Activated T-cell treated with anti-CD3 and anti-CD28 coated beads, Interleukin-2, amount 50 U/mL, for 24 hours (primary cell): Measurements from ENCODE around the gene IL11RA.

Experiments used
- DNase-seq: peaks from one replicate; pipeline ENCODE4 v3.0.0-alpha.2; 2020
- H3K27ac Mint-ChIP-seq: 2 replicates; pipeline ENCODE4 v1.8.0; 2020; ENCODE audit warnings: mild to moderate bottlenecking, mixed read lengths
- H3K27me3 Mint-ChIP-seq: 2 replicates; pipeline ENCODE4 v1.8.0; 2020; ENCODE audit warnings: mixed read lengths
- H3K36me3 Mint-ChIP-seq: 2 replicates; pipeline ENCODE4 v1.8.0; 2020; ENCODE audit warnings: low read depth, mixed read lengths
- H3K4me1 Mint-ChIP-seq: 2 replicates; pipeline ENCODE4 v1.8.0; 2020; ENCODE audit warnings: low read depth, mixed read lengths
- H3K4me3 Mint-ChIP-seq: 2 replicates; pipeline ENCODE4 v1.8.0; 2020; ENCODE audit warnings: mild to moderate bottlenecking, moderate library complexity, mixed read lengths
- H3K9me3 Mint-ChIP-seq: 2 replicates; pipeline ENCODE4 v1.8.0; 2020; ENCODE audit warnings: mixed read lengths

Gene IL11RA

DNA sequence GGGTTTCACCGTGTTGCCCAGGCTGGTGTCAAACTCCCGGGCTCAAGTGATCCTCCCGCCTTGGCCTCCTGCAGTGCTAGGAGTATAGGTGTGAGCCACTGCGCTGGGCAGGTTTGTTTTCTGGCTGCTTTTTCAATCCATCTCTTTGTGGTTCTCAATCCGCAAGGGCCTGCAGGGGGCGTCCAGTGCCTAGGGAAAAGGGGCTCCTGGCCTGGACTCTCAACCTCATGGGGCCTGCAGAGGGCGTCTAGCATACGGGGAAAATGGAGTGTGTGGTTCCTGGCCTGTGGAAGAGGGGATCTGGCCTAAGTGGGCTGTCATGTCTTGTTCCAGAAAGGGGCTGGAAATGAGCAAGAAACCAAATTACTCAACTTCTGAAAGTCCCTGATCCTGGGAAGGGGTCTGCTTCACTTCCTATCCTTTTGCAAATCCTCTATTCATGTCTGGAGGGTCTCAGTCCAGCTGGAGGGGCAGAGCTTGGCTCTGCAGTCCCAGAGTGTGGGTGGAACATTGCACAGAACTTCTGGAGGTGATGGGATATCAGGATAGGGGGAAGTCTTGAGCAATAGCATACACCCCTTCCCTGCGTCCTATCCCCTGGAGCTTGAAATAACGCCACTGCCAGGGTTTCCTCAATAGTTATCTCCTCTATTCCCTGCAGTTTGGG lies 23.2 kb downstream of the IL11RA start:
- peak; percentile 71 for DNase-seq
- Mint-ChIP-seq H3K27me3 (no peaks in the 10 kb centered on the region), H3K4me3 (no peak overlapping the region), H3K4me1 (no peaks in the 10 kb centered on the region), H3K27ac (no peak overlapping the region), H3K9me3 (no peaks in the 10 kb centered on the region), H3K36me3 (no peaks in the 10 kb centered on the region)

DNA sequence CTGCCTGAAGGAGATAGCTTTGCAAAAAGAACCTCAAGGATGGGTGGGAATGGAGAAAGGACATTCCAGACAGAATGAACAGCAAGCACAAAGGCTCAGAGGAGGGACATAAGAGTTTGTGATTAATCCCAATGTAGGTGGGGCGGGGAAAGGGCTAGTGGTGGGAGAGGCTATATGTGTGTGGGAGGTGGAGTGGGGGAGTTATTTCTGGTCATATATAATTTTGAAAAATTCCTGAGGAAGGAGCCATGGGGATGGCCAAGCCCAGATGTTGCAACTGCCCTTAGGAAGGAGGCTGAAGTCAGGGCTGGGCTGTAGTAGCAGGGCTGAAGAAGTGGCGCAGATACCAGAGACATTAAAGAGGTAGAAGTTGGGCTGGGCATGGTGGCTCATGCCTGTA lies 23.9 kb downstream of the IL11RA start:
- no peaks in the 10 kb centered on the region for H3K36me3 Mint-ChIP-seq
- H3K27ac Mint-ChIP-seq = no peak overlapping the region
- no peaks in the 10 kb centered on the region for H3K9me3 Mint-ChIP-seq

DNA sequence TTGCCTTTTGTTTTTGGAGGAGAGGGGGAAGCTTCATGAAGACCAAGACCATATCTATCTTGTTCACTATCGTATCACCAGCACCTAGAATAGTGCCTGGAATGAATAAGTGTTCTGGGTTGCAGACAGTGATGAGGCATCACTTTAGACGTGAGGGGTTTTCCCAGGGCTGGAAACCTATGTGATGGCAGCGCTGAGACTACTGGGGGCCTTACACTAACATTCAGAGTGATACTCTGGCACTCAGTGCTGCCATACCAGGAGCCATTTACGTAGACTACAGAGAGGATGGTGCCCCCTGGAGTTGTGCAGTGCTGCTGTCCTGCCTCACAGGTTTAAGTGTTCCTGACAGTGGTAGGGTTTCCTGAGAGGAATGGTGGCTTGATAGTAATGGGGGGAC lies 32.2 kb downstream of the IL11RA start:
- Mint-ChIP-seq H3K27ac (peak overlapping the region; percentile 23), H3K9me3 (no peaks in the 10 kb centered on the region), H3K4me1 (peaks cover 9% of the 10 kb centered on the region), H3K4me3 (no peak overlapping the region), H3K36me3 (no peaks in the 10 kb centered on the region), H3K27me3 (no peaks in the 10 kb centered on the region)
- DNase-seq = peak; percentile 47

More for the DNA sequence above, 23.9 kb downstream of the IL11RA start:
- H3K4me3 Mint-ChIP-seq = no peak overlapping the region
- DNase-seq = no peak
- H3K4me1 Mint-ChIP-seq = no peaks in the 10 kb centered on the region
- no peaks in the 10 kb centered on the region for H3K27me3 Mint-ChIP-seq

DNA sequence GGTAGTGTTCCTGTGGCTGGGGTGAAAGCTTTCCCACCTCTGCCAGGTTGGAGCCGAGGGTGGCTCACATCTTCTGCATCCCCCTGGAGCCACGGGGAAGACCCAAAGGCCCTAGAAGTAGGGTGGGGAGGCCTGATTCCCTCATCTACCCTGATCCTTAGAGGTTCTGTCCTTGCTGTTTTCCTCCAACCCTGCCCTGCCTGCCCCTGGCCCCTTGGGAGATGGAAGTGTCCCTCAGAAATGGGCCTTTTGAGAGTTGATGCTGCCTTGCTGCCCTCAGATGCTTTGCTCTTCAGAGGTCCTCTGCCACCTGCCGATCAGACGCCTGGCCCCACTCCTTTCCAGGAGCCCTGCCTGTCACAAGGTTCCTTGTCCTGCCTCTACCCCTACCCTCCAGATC lies 32.8 kb downstream of the IL11RA start:
- Mint-ChIP-seq H3K4me1 (peaks cover 9% of the 10 kb centered on the region), H3K9me3 (no peaks in the 10 kb centered on the region), H3K27me3 (no peaks in the 10 kb centered on the region), H3K36me3 (no peaks in the 10 kb centered on the region), H3K27ac (no peak overlapping the region), H3K4me3 (no peak overlapping the region)
- DNase-seq = no peak

DNA sequence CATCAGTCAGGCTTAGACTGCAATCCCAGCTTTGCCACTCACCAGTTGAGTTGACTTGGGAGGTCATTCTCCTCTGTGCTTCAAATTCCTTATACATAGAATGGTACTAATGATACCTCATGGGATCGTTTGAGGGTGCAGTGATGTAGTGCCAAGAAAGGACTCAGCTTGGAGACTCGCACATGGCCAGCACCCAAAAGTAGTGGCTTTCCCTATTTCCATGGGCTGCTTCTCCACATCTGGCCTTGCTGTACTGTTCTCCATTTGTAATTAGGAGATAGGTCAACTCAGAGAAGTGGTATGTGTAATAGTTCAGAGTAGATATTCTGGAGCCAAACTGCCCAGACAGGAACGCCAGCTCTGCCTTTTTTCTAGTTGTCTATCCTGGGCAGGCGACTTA lies 33.6 kb downstream of the IL11RA start:
- H3K4me3 Mint-ChIP-seq = no peak overlapping the region
- H3K36me3 Mint-ChIP-seq = no peaks in the 10 kb centered on the region
- DNase-seq = no peak
- H3K27me3 Mint-ChIP-seq = no peaks in the 10 kb centered on the region
- H3K4me1 Mint-ChIP-seq = peaks cover 9% of the 10 kb centered on the region
- H3K9me3 Mint-ChIP-seq = no peaks in the 10 kb centered on the region
- no peak overlapping the region for H3K27ac Mint-ChIP-seq

DNA sequence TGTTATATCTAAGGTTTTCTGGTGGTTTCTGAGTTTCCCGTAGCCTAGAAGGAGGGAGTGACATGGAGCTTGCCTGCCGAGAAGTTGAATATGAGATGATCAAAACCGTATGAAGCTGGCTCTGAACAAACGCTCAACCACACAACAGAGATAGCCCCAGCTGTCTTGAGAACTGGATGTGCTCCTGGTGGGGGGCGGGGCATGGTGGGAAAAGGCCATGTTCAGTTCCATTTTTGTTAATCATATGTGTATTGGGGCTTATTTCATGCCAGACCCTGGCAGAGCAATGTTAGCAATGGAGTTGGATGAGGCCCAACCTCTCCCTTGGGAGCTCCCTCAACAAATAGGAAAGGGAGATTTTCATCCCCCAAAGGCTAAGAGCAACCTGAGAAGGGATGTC lies 34.2 kb downstream of the IL11RA start:
- H3K4me3 Mint-ChIP-seq = no peak overlapping the region
- H3K4me1 Mint-ChIP-seq = peaks cover 9% of the 10 kb centered on the region
- no peak overlapping the region for H3K27ac Mint-ChIP-seq
- no peaks in the 10 kb centered on the region for H3K9me3 Mint-ChIP-seq
- DNase-seq = no peak
- no peaks in the 10 kb centered on the region for H3K36me3 Mint-ChIP-seq
- no peaks in the 10 kb centered on the region for H3K27me3 Mint-ChIP-seq

DNA sequence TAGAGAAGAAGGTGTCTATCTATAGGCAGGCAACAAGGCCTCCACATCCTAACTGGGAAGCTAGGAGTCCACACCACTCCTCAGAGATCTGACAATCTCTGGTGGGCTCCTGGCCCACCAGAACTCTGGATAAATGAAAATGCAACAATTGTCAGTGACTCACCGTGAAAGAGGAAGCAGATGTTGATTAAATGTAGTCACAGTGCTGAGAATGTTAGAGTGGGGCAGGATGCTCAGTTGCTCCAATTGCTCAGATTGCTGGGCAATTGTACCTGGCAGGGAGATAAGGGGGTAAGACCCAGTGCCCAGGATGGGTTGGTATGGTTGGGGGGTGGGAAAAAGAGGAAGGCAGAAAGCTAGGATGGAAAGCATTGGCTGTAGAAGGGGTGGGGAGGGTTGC lies 34.7 kb downstream of the IL11RA start:
- Mint-ChIP-seq H3K36me3 (no peaks in the 10 kb centered on the region), H3K9me3 (no peaks in the 10 kb centered on the region), H3K4me3 (no peak overlapping the region), H3K27ac (no peak overlapping the region), H3K4me1 (peaks cover 9% of the 10 kb centered on the region), H3K27me3 (no peaks in the 10 kb centered on the region)
- no peak for DNase-seq

DNA sequence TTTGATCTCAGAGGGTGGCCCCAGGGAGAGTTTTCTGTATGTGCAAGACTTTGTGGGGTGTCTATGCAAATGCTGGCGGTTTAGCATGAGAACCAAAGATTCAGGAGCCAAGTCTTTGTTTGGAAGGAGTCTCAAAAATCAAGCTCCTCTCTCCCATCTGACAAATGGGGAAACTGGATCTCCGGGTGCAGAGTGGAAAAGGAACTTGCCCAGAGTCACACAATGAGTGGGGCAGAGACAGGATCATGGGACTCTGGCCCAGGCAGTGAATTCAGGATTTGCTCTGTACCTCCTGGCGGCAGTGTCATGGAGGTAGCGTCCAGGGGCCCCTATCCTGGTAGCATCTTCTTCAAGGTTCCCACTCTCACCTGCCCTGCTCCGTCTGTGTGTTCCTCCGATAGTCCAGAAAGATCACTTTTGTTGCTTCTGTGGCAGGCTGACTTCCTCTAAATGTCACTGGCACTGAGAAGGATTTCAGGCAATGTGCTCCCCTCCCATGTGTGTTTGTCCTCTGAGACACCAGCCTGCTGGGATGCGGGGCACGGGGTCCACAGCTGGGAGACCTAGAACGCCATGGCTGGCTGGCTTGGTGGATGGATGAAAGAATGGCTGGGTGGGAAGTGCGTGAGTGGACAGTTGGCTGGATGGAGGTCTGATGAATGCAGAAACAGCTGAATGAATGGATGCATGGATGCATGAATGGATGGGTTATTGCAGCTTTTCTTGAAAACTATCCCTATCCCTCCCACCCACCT lies 35.5 kb downstream of the IL11RA start:
- H3K27ac Mint-ChIP-seq = no peak overlapping the region
- DNase-seq = no peak
- H3K4me1 Mint-ChIP-seq = peaks cover 9% of the 10 kb centered on the region
- H3K9me3 Mint-ChIP-seq = no peaks in the 10 kb centered on the region
- H3K36me3 Mint-ChIP-seq = no peaks in the 10 kb centered on the region
- no peak overlapping the region for H3K4me3 Mint-ChIP-seq
- no peaks in the 10 kb centered on the region for H3K27me3 Mint-ChIP-seq

DNA sequence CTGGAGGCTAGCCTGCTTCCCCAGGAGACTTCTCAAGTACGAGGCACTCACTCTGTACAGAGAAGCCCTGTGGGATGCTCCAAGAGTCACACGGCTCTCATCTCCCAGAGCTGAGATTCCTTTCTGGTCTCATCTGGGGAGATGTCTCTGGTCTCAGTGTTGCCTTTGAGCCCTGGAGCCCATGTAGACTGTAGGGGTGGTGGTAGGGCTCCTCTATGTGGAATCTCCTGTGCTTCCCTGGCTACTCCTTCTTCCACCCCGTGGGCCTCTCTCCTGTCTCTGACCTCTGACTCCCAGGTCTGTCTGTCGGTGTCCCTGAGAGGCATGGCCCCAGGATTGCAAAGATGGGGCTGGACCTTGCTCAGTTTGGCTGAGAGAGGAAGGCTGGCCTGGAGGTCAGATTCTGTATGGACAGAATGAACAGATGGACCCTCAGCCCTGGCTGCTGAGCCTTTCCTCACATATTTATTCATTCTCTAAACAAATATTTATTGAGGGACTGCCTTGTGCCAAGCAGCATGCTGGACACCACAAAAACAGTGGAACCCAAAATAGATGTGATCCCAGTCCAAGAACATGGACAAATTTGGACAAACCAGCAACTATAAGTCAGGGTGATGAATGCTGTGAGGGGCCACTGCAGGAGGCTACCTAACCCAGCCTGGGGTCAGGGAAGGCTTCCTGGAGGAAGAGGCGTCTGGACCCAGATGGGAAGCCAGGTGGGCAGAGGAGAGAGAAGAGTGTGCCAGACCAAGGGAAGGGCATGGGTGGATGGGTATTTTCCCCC lies 36.5 kb downstream of the IL11RA start:
- no peak overlapping the region for H3K4me3 Mint-ChIP-seq
- peaks cover 9% of the 10 kb centered on the region for H3K4me1 Mint-ChIP-seq
- H3K9me3 Mint-ChIP-seq = no peaks in the 10 kb centered on the region
- H3K27ac Mint-ChIP-seq = no peak overlapping the region
- DNase-seq = no peak
- no peaks in the 10 kb centered on the region for H3K27me3 Mint-ChIP-seq
- no peaks in the 10 kb centered on the region for H3K36me3 Mint-ChIP-seq

DNA sequence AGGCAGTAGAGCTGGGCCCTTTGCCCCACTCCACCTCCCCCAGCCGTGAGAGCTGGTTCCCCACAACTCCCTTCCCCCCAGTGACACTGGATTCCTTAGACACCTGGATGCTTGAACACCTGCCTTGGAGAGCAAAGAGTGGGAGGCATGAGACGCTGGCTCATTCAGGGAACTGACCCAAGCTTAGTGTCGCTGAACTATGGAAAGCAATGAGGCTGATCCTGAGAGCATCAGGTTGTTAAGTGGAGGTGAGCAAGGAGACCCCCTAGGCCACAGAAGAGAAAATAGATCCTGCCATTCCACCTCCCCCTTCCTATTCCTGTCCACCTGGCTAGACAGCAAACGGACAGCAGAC lies 37.1 kb downstream of the IL11RA start:
- H3K4me3 Mint-ChIP-seq = no peak overlapping the region
- H3K9me3 Mint-ChIP-seq = no peaks in the 10 kb centered on the region
- no peaks in the 10 kb centered on the region for H3K36me3 Mint-ChIP-seq
- peaks cover 6% of the 10 kb centered on the region for H3K4me1 Mint-ChIP-seq
- H3K27ac Mint-ChIP-seq = no peak overlapping the region
- no peaks in the 10 kb centered on the region for H3K27me3 Mint-ChIP-seq
- no peak for DNase-seq

DNA sequence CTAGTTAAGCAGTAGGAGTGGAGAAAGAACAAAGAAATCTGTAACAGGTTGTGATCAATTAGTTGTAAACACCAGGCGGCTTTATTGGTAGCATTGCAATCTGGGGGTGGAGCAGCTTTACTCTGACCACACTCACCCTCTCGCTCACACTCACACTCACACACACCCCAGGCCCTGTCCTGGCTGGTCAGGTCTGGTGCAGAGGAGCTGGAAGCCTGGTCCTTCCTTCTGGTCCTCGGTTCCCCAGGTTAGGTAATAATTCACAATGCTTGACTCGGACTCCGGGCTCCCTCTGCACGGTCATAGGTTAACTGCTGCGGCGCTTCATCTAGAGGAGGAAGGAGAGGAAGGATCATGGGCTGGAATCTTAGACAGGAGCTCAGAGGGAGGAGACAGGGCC lies 37.5 kb downstream of the IL11RA start:
- H3K9me3 Mint-ChIP-seq = no peaks in the 10 kb centered on the region
- no peak overlapping the region for H3K27ac Mint-ChIP-seq

DNA sequence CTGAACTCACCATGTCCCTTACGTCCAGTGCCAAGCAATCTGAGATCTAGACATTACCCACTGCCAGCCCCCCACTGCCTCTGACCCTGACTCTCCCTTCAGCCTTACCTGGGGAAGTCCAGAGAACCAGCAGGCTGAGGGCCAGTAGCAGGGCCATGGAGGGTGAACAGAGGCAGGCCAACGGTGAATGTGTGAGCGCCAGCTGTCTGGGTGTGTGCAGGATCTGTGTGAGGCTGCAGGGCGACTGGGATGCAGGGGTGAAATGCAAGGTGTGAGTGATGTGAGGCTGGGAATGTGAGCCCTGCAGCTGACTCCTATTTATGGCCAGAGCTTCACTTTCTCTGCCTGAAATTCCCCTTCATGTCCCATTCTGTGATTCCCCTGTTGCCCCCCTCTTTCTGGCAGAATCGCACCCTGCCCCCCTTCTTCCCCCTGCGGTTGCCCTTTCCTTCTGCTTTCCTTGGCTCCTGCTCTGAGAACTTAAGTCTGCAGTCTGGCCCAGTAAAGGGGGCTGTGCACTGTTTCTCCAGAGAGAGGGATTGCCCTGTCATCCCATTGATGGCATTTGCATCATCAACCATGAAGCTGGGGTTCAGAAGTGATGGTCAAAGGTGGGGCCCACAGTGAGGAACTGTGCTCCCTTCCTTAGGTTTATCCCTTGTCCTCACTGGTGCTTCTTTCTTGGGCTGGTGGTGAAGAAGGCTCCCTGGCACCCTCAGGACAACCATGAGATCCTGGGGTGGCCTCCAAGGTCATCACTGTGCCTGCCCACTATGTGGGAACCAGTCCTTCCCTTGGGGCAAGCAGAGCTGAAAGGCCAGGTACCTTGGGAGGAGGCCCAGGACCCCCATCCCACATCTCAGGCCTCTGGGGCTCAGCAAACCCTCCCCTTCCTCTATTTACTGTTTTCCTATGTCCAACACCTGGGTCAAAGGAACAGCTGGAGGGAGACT lies 39.3 kb downstream of the IL11RA start, which contains the start of gene CCL19:
CCL19 (minus strand) TSS at position 294 of the 953 bp plus-strand sequence; CDS start at position 157, 137 bp downstream.
- Mint-ChIP-seq H3K9me3 (no peaks in the 10 kb centered on the region), H3K4me1 (no peaks in the 10 kb centered on the region), H3K27ac (no peak within 1 kb of the TSS), H3K27me3 (no peaks in the 10 kb centered on the region), H3K36me3 (no peaks in the 10 kb centered on the region), H3K4me3 (no peak within 1 kb of the TSS)
- no peak for DNase-seq

More for the DNA sequence above, 37.5 kb downstream of the IL11RA start:
- no peak for DNase-seq
- Mint-ChIP-seq H3K36me3 (no peaks in the 10 kb centered on the region), H3K4me1 (peaks cover 2% of the 10 kb centered on the region), H3K4me3 (no peak overlapping the region), H3K27me3 (no peaks in the 10 kb centered on the region)

DNA sequence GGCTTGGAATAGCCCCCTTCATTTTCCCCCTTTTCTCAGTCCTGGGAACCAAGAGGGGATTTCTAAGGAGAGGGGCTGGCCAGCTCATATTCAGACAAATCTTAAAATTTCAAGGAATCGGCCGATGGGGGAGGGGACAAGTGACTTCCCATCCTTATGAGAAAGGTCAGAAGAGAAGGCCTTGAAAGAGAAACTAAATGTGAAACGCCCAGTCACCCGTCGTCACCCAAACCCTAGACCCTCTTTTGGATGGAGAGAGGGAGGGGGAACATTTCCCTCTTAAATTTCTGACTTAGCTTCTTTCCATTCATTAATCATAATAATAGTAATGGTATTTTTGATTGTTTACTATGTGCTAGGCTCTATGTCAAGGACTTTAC lies 39.9 kb downstream of the IL11RA start:
- no peak for DNase-seq
- no peak overlapping the region for H3K27ac Mint-ChIP-seq
- no peaks in the 10 kb centered on the region for H3K36me3 Mint-ChIP-seq
- no peaks in the 10 kb centered on the region for H3K9me3 Mint-ChIP-seq
- no peak overlapping the region for H3K4me3 Mint-ChIP-seq
- no peaks in the 10 kb centered on the region for H3K27me3 Mint-ChIP-seq
- H3K4me1 Mint-ChIP-seq = no peaks in the 10 kb centered on the region

DNA sequence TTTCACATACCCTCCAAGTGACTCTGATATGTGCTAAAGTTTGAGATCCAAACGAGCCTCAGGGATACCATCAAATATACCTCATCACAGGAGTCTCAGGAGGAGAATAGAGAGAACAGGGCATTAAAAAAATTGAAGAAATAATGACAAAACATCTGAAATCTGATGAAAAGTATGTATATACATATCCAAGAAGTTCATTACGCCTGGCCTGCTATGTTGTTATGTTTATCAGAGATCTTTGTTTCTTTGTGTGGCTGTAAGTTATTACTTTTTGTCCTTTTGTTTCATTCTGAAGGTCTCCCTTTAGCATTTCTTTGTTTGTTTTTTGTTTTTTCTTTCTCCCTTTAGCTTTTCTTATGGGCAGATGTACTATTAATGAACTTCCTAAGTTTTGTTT lies 41.6 kb downstream of the IL11RA start:
- no peaks in the 10 kb centered on the region for H3K4me1 Mint-ChIP-seq
- no peaks in the 10 kb centered on the region for H3K27me3 Mint-ChIP-seq
- no peaks in the 10 kb centered on the region for H3K9me3 Mint-ChIP-seq
- no peaks in the 10 kb centered on the region for H3K36me3 Mint-ChIP-seq
- no peak for DNase-seq
- H3K27ac Mint-ChIP-seq = no peak overlapping the region
- no peak overlapping the region for H3K4me3 Mint-ChIP-seq
